Measurements from ENCODE around the gene HPSE2.

- TF ChIP-seq CTCF (conservative IDR thresholded peaks at IDR 0.05) (no peak), ZFX (IDR thresholded peaks at IDR 0.05) (no peak)
Measured at GRCh38 chr10:98997596-98997995, 238.1 kb downstream of the HPSE2 start.

All from C4-2B (cell line).